IMR-90 (cell line): ENCODE measurements around the gene COL18A1. TPM values are rescaled to one million over a fixed set of nuclear protein-coding genes. Genes with fewer than 3 reads are reported as not detected.

ENCODE experiments used
- ATAC-seq: fragments of 200-7000 bp; cut with Tn5 transposase; 2 replicates; pipeline ENCODE4 v1.9.1; 2020; ENCODE audit warnings: low read depth, mild to moderate bottlenecking, moderate library complexity
- BruUV-seq: library from RNA; stranded (reverse); fragments of 400-500 nt; replicated peaks from 2 replicates; lab custom pipeline; 2021; lab: Mats Ljungman, UMichigan
- CTCF ChIA-PET: fragments of 300-600 bp; formaldehyde crosslinking; extraction: SDS; loops from one replicate; lab custom pipeline; 2021; ENCODE audit warnings: antibody characterized with exemption; lab: Yijun Ruan, JAX
- POLR2A ChIA-PET: fragments of 300-600 bp; sonication (Branson Sonifier 250); formaldehyde crosslinking; loops from one replicate; lab custom pipeline; 2022; ENCODE audit warnings: antibody characterized with exemption; ENCODE audit not compliant: unreplicated experiment; lab: Charles Lee
- DNase-seq: peaks from one replicate; pipeline ENCODE4 v3.0.0; 2013
- H2AFZ ChIP-seq: replicated peaks from 2 replicates; pipeline ENCODE3; 2013; ENCODE audit warnings: low read length, mild to moderate bottlenecking; ENCODE audit not compliant: poor library complexity
- H2AK5ac ChIP-seq: 2 replicates; pipeline ENCODE4 v1.6.1; 2013; ENCODE audit warnings: low read depth, low read length, inconsistent platforms
- H2AK9ac ChIP-seq: replicated peaks from 2 replicates; pipeline ENCODE3; 2013; ENCODE audit warnings: mild to moderate bottlenecking, low read depth, low read length, moderate library complexity; ENCODE audit not compliant: poor library complexity
- H2BK120ac ChIP-seq: 2 replicates; pipeline ENCODE4 v1.6.1; 2013; ENCODE audit warnings: low read depth, low read length, inconsistent platforms
- H2BK15ac ChIP-seq: 3 replicates; pipeline ENCODE4 v1.6.1; 2013; ENCODE audit warnings: low read depth, low read length, inconsistent platforms
- H2BK20ac ChIP-seq: 2 replicates; pipeline ENCODE4 v1.6.1; 2013; ENCODE audit warnings: low read depth, mild to moderate bottlenecking, inconsistent platforms, low read length, moderate library complexity
- H2BK5ac ChIP-seq: 2 replicates; pipeline ENCODE4 v1.6.1; 2013; ENCODE audit warnings: mild to moderate bottlenecking, low read depth, low read length, inconsistent platforms; ENCODE audit not compliant: poor library complexity, severe bottlenecking
- H3K14ac ChIP-seq: replicated peaks from 2 replicates; pipeline ENCODE4 v1.6.1; 2013; ENCODE audit warnings: low read depth, low read length, inconsistent platforms
- H3K18ac ChIP-seq: 2 replicates; pipeline ENCODE4 v1.6.1; 2013; ENCODE audit warnings: low read depth, low read length, control low read depth
- H3K23ac ChIP-seq: 2 replicates; pipeline ENCODE4 v1.6.1; 2013; ENCODE audit warnings: low read depth, low read length, inconsistent platforms
- H3K27ac ChIP-seq: 2 replicates; pipeline ENCODE4 v1.5.1; 2013; ENCODE audit warnings: mild to moderate bottlenecking, control low read depth, low read length; ENCODE audit not compliant: insufficient read depth
- H3K27me3 ChIP-seq: 2 replicates; pipeline ENCODE4 v1.6.1; 2013; ENCODE audit warnings: low read length; ENCODE audit not compliant: control insufficient read depth, insufficient read depth
- H3K36me3 ChIP-seq: 2 replicates; pipeline ENCODE4 v1.6.1; 2013; ENCODE audit warnings: low read length, mixed read lengths; ENCODE audit not compliant: control insufficient read depth, insufficient read depth
- H3K4ac ChIP-seq: 2 replicates; pipeline ENCODE4 v1.6.1; 2013; ENCODE audit warnings: low read depth, low read length, inconsistent platforms
- H3K4me1 ChIP-seq: 2 replicates; pipeline ENCODE4 v1.6.1; 2013; ENCODE audit warnings: low read length, mixed read lengths; ENCODE audit not compliant: control insufficient read depth, insufficient read depth
- H3K4me2 ChIP-seq: 2 replicates; pipeline ENCODE4 v1.6.1; 2013; ENCODE audit warnings: low read depth, mild to moderate bottlenecking, control low read depth, low read length, moderate library complexity
- H3K4me3 ChIP-seq: 2 replicates; pipeline ENCODE4 v1.5.1; 2013; ENCODE audit warnings: low read depth, mild to moderate bottlenecking, control low read depth, low read length, moderate library complexity; ENCODE audit not compliant: insufficient read depth
- H3K56ac ChIP-seq: 2 replicates; pipeline ENCODE4 v1.6.1; 2013; ENCODE audit warnings: low read length, inconsistent platforms; ENCODE audit not compliant: insufficient read depth; ENCODE audit errors: extremely low read depth
- H3K79me1 ChIP-seq, 2 experiments: 2 replicates each; pipeline ENCODE4 v1.6.1; 2013; ENCODE audit warnings: low read length in 2 of 2, inconsistent platforms in 1 of 2, low read depth in 1 of 2
- H3K9ac ChIP-seq: 2 replicates; pipeline ENCODE4 v1.6.1; 2013; ENCODE audit warnings: low read depth, low read length, control low read depth
- H3K9me1 ChIP-seq: 2 replicates; pipeline ENCODE4 v1.6.1; 2013; ENCODE audit warnings: low read length, inconsistent platforms; ENCODE audit not compliant: insufficient read depth
- H3K9me3 ChIP-seq: 2 replicates; pipeline ENCODE4 v1.6.1; 2013; ENCODE audit warnings: low read length; ENCODE audit not compliant: control insufficient read depth, insufficient read depth
- H4K20me1 ChIP-seq: 2 replicates; pipeline ENCODE4 v1.6.1; 2013; ENCODE audit warnings: low read length, inconsistent platforms; ENCODE audit not compliant: insufficient read depth
- H4K5ac ChIP-seq: 2 replicates; pipeline ENCODE4 v1.6.1; 2013; ENCODE audit warnings: mild to moderate bottlenecking, low read depth, low read length, control low read depth
- H4K8ac ChIP-seq, 2 experiments: 2 replicates each; pipeline ENCODE4 v1.6.1; 2013; ENCODE audit warnings: low read depth in 2 of 2, low read length in 2 of 2, control low read depth in 1 of 2, inconsistent platforms in 1 of 2
- H4K91ac ChIP-seq: 2 replicates; pipeline ENCODE4 v1.6.1; 2013; ENCODE audit warnings: low read depth, low read length, inconsistent platforms; ENCODE audit not compliant: insufficient read depth
- BHLHE40 ChIP-seq: fragments of 150-350 bp; IDR thresholded peaks from 2 replicates; pipeline ENCODE4 v1.6.1; 2016; ENCODE audit warnings: mild to moderate bottlenecking, low read depth, low read length
- CHD1 ChIP-seq: IDR thresholded peaks from 2 replicates; pipeline ENCODE4 v1.6.1; 2012; ENCODE audit warnings: low read depth, low read length, improper control_type of control experiment
- FOS ChIP-seq: fragments of 150-350 bp; IDR thresholded peaks from 2 replicates; pipeline ENCODE4 v1.6.1; 2016; ENCODE audit warnings: low read depth, low read length
- MAFK ChIP-seq: IDR thresholded peaks from 2 replicates; pipeline ENCODE4 v1.6.1; 2012; ENCODE audit warnings: low read depth, low read length, improper control_type of control experiment
- MAZ ChIP-seq: IDR thresholded peaks from 2 replicates; pipeline ENCODE4 v1.6.1; 2012; ENCODE audit warnings: low read depth, mild to moderate bottlenecking, low read length, improper control_type of control experiment, moderate library complexity, borderline replicate concordance
- NFE2L2 ChIP-seq: fragments of 150-350 bp; IDR thresholded peaks from 2 replicates; pipeline ENCODE4 v1.6.1; 2016; ENCODE audit warnings: low read depth, mild to moderate bottlenecking, low read length
- RAD21 ChIP-seq: IDR thresholded peaks from 2 replicates; pipeline ENCODE4 v1.6.1; 2012; ENCODE audit warnings: low read length, improper control_type of control experiment
- WGBS, 2 experiments: methylation state at CpG; one replicate each; pipeline versions ENCODE4 v1.1.5 to v1.1.7; 2013; ENCODE audit warnings: missing lambda C conversion rate in 2 of 2; ENCODE audit not compliant: insufficient read length in 1 of 2; ENCODE audit errors: extremely low coverage in 2 of 2; 5-methylcytosine and 5-hydroxymethylcytosine counted together
- dilution Hi-C: fragments of 300-500 bp; cut with HindIII; formaldehyde crosslinking; loops from one replicate; pipeline ENCODE4 v1.14.3; 2018; ENCODE audit warnings: low sequenced_read_pairs; ENCODE audit not compliant: unreplicated experiment
- in situ Hi-C: fragments of 300-500 bp; cut with MboI; formaldehyde crosslinking; loops from 3 replicates; pipeline ENCODE4 v1.14.3; 2019; ENCODE audit warnings: low sequenced_read_pairs, inconsistent platforms, mixed read lengths
- intact Hi-C: fragments of 100-400 bp; cut with micrococcal nuclease; formaldehyde crosslinking; loops from 2 replicates; pipeline ENCODE4 v1.10.0; 2022
- polyA plus RNA-seq, 3 experiments: library from polyadenylated mRNA; depleted of rRNA; stranded (reverse); fragments of >200 nt; gene quantifications; 2 replicates each; pipeline ENCODE4 v1.2.3, GENCODE V29; 2012; ENCODE audit warnings: low replicate concordance in 1 of 3
- total RNA-seq: library from RNA; depleted of rRNA; stranded (reverse); fragments of >200 nt; gene quantifications from 2 replicates; pipeline ENCODE4 v1.2.3, GENCODE V29; 2012
- TF ChIP-seq, protein P1 (sequence below): fragments of 150-350 bp; IDR thresholded peaks from 2 replicates; pipeline ENCODE4 v1.6.1; 2016; ENCODE audit warnings: low read depth, mild to moderate bottlenecking, low read length, moderate library complexity, borderline replicate concordance

Gene COL18A1
- total and polyA plus RNA-seq, 2 of the 4 experiments (the other 2 are of a cell fraction): 4.3 to 46.7 TPM

DNA sequence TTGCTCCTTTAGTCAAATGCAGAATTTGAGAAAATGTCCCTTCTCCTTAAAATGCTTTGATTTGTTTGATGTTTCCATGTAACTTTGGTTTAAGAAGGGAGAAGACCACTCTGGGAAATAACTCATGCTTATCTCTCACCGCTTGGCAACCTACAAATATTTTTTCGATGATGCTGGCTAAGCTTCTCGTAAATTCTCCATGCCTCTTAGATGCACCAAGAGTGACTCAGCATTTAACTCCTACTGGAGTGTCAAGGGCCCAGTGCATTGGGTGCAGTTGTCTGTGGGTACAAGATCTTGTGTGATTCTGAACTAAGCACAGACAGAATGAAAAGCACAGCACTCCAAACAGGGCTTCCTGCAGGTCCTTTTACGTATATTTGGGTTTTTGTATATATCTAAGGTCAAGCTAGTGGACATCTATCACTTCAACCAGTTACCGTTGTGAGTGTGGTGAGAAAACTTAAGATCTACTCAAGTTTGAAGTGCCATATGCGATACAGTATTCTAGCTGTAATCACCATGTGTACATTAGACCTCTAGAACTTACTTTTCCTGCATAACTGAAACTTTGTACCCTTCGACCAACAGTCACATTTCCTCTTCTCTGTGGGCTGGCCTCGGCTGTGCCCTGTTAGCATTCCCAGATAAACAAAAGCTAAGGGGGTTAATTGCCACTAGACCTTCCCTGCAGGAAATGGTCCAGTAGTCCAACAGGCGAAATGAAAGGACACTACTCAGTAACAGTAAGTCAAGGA is 55.8 kb downstream of the COL18A1 start:
- ATAC-seq: peak; percentile 88

More for the DNA sequence above, 55.8 kb downstream of the COL18A1 start:
- peak overlapping the region; percentile 95 for H2BK120ac ChIP-seq
- H3K18ac ChIP-seq: peak overlapping the region; percentile 84
- no TSS peak for BruUV-seq
- peak overlapping the region; percentile 37 for H3K4me2 ChIP-seq
- H3K9ac ChIP-seq: 0 out of 2 replicates have a peak overlapping the region, but pooled peaks have one; percentile 31
- H2BK20ac ChIP-seq: peak overlapping the region; percentile 98
- H3K14ac ChIP-seq: peak overlapping the region; percentile 89
- H3K27ac ChIP-seq: peak overlapping the region; percentile 83
- 93% methylated on average over 2 of the region's 9 CpGs; no CpG with 5 or more reads in 1 of the 2 experiments for WGBS, 2 experiments
- H2AFZ ChIP-seq: no peak overlapping the region
- peak; percentile 91 for DNase-seq
- peak overlapping the region; percentile 78; the same call in 2 of the 3 replicates for H2BK15ac ChIP-seq
- peaks cover 30% of the 10 kb centered on the region for H3K4me1 ChIP-seq
- H3K4me3 ChIP-seq: no peak overlapping the region
- peak overlapping the region; percentile 82 for H4K5ac ChIP-seq
- peak overlapping the region; percentile 87 for H2AK5ac ChIP-seq
- dilution Hi-C loops (no loop called here), intact Hi-C loops (no loop called here), in situ Hi-C loops (loop anchor here (10.0 kb wide), 1 partner anchor 364 kb away; no protein-coding TSS in a partner anchor)
- peak overlapping the region; percentile 18 for H2AK9ac ChIP-seq
- peak overlapping the region; percentile 96 for H3K23ac ChIP-seq
- peaks cover 18% of the 10 kb centered on the region; the same call in 1 of the 2 replicates for H3K36me3 ChIP-seq
- peak overlapping the region; percentile 93 for H4K91ac ChIP-seq
- peak overlapping the region; percentile 93 for H3K4ac ChIP-seq
- TF ChIP-seq MAFK (peak; percentile 94), NFE2L2 (peak; percentile 100), FOS (peak; percentile 77), CHD1 (no peak), BHLHE40 (0 out of 2 replicates have a peak, but pooled peaks have one; percentile 27), RAD21 (peak; percentile 10; the same call in 1 of the 2 replicates), MAZ (peak; percentile 35; the same call in 1 of the 2 replicates)
- TF ChIP-seq, protein P1, sequence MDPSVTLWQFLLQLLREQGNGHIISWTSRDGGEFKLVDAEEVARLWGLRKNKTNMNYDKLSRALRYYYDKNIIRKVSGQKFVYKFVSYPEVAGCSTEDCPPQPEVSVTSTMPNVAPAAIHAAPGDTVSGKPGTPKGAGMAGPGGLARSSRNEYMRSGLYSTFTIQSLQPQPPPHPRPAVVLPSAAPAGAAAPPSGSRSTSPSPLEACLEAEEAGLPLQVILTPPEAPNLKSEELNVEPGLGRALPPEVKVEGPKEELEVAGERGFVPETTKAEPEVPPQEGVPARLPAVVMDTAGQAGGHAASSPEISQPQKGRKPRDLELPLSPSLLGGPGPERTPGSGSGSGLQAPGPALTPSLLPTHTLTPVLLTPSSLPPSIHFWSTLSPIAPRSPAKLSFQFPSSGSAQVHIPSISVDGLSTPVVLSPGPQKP: no peak
- ChIA-PET CTCF (no interaction called here), POLR2A (no interaction called here)
- no peaks in the 10 kb centered on the region for H3K27me3 ChIP-seq
- peak overlapping the region; percentile 64 to 86 for H4K8ac ChIP-seq
- peak overlapping the region; percentile 93 for H2BK5ac ChIP-seq
- H3K9me1 ChIP-seq: peaks cover 17% of the 10 kb centered on the region
- H4K20me1 ChIP-seq: peaks cover 29% of the 10 kb centered on the region
- H3K56ac ChIP-seq: peak overlapping the region; percentile 75; the same call in 1 of the 2 replicates
- H3K9me3 ChIP-seq: peaks cover 2% of the 10 kb centered on the region; the same call in 1 of the 2 replicates
- peaks cover 8 to 74% of the 10 kb centered on the region in 2 experiments; a peak in 3 of 4 replicates for H3K79me1 ChIP-seq
